WTC11 (cell line): ENCODE data around the gene TAF1B.

ENCODE experiments used
- ELF4 ChIP-seq: sonication (generic); formaldehyde crosslinking; IDR thresholded peaks from 2 replicates; pipeline ENCODE4 v1.8.1; 2022; ENCODE audit warnings: low read depth, mild to moderate bottlenecking, moderate library complexity, missing genetic modification reagents
- ETV6 ChIP-seq: sonication (generic); formaldehyde crosslinking; IDR thresholded peaks from 2 replicates; pipeline ENCODE4 v1.8.1; 2022; ENCODE audit warnings: mild to moderate bottlenecking, missing genetic modification reagents
- JUN ChIP-seq: sonication (generic); formaldehyde crosslinking; IDR thresholded peaks from 2 replicates; pipeline ENCODE4 v1.8.0; 2023; ENCODE audit warnings: mild to moderate bottlenecking, missing genetic modification reagents
- NR2C2 ChIP-seq: sonication (generic); formaldehyde crosslinking; IDR thresholded peaks from 2 replicates; pipeline ENCODE4 v1.8.0; 2022; ENCODE audit warnings: mild to moderate bottlenecking, missing genetic modification reagents
- SP1 ChIP-seq: sonication (generic); formaldehyde crosslinking; conservative IDR thresholded peaks from 2 replicates; pipeline ENCODE4 v1.8.1; 2022; ENCODE audit warnings: missing genetic modification reagents
- TF ChIP-seq, protein P1 (sequence below): sonication (generic); formaldehyde crosslinking; IDR thresholded peaks from 2 replicates; pipeline ENCODE4 v1.8.0; 2022; ENCODE audit warnings: mild to moderate bottlenecking, missing genetic modification reagents
- TF ChIP-seq, protein P2 (sequence below): fragments of 200-600 bp; IDR thresholded peaks from 2 replicates; pipeline ENCODE4 v1.8.0; 2022; ENCODE audit warnings: antibody characterized with exemption
- TF ChIP-seq, protein P3 (sequence below): sonication (generic); formaldehyde crosslinking; IDR thresholded peaks from 2 replicates; pipeline ENCODE4 v1.8.0; 2022; ENCODE audit warnings: mild to moderate bottlenecking, missing genetic modification reagents
- TF ChIP-seq, protein P4 (sequence below): sonication (generic); formaldehyde crosslinking; conservative IDR thresholded peaks from 2 replicates; pipeline ENCODE4 v1.8.1; 2023; ENCODE audit warnings: mild to moderate bottlenecking, low read depth, missing genetic modification reagents, moderate library complexity

DNA sequence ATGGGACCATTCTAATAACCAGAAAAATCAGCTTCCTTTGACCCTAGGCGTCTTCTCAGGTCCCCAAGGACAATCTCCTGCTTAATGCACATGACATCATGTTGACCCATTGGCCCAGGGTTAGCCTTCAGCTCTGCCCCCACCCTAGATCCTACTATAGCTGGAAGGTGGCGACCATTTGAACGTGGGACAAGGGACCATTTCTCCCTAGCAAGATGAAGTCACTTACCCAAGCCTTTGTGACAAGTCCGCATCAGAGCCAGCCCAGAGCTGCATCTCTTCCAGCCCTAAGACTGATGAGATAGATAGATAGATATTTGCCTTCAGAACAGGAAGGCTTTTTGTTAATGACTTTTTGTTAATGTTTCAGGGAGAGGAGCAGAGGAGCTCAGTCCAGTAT is 28.2 kb upstream of the TAF1B start:
- TF ChIP-seq, protein P1, sequence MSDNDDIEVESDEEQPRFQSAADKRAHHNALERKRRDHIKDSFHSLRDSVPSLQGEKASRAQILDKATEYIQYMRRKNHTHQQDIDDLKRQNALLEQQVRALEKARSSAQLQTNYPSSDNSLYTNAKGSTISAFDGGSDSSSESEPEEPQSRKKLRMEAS (CRISPR knock-in tag), result no peak
- TF ChIP-seq, protein P2, sequence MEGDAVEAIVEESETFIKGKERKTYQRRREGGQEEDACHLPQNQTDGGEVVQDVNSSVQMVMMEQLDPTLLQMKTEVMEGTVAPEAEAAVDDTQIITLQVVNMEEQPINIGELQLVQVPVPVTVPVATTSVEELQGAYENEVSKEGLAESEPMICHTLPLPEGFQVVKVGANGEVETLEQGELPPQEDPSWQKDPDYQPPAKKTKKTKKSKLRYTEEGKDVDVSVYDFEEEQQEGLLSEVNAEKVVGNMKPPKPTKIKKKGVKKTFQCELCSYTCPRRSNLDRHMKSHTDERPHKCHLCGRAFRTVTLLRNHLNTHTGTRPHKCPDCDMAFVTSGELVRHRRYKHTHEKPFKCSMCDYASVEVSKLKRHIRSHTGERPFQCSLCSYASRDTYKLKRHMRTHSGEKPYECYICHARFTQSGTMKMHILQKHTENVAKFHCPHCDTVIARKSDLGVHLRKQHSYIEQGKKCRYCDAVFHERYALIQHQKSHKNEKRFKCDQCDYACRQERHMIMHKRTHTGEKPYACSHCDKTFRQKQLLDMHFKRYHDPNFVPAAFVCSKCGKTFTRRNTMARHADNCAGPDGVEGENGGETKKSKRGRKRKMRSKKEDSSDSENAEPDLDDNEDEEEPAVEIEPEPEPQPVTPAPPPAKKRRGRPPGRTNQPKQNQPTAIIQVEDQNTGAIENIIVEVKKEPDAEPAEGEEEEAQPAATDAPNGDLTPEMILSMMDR, result no peak
- TF ChIP-seq, protein P3, sequence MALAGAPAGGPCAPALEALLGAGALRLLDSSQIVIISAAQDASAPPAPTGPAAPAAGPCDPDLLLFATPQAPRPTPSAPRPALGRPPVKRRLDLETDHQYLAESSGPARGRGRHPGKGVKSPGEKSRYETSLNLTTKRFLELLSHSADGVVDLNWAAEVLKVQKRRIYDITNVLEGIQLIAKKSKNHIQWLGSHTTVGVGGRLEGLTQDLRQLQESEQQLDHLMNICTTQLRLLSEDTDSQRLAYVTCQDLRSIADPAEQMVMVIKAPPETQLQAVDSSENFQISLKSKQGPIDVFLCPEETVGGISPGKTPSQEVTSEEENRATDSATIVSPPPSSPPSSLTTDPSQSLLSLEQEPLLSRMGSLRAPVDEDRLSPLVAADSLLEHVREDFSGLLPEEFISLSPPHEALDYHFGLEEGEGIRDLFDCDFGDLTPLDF, result no peak
- no peak for TF ChIP-seq NR2C2 (CRISPR knock-in tag)
- no peak for TF ChIP-seq ELF4 (CRISPR knock-in tag)
- TF ChIP-seq JUN, result no peak
- no peak for TF ChIP-seq SP1 (CRISPR knock-in tag)
- TF ChIP-seq ETV6, result no peak
- TF ChIP-seq, protein P4, sequence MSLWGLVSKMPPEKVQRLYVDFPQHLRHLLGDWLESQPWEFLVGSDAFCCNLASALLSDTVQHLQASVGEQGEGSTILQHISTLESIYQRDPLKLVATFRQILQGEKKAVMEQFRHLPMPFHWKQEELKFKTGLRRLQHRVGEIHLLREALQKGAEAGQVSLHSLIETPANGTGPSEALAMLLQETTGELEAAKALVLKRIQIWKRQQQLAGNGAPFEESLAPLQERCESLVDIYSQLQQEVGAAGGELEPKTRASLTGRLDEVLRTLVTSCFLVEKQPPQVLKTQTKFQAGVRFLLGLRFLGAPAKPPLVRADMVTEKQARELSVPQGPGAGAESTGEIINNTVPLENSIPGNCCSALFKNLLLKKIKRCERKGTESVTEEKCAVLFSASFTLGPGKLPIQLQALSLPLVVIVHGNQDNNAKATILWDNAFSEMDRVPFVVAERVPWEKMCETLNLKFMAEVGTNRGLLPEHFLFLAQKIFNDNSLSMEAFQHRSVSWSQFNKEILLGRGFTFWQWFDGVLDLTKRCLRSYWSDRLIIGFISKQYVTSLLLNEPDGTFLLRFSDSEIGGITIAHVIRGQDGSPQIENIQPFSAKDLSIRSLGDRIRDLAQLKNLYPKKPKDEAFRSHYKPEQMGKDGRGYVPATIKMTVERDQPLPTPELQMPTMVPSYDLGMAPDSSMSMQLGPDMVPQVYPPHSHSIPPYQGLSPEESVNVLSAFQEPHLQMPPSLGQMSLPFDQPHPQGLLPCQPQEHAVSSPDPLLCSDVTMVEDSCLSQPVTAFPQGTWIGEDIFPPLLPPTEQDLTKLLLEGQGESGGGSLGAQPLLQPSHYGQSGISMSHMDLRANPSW, result no peak
